LNCAP (cell line): ENCODE measurements around the gene C2.

Source experiments
- TF ChIP-seq, protein P1 (sequence below): fragments of 450-650 bp; IDR thresholded peaks from 2 replicates; pipeline ENCODE4 v1.5.1; 2017; ENCODE audit warnings: mild to moderate bottlenecking

C2 gene

DNA sequence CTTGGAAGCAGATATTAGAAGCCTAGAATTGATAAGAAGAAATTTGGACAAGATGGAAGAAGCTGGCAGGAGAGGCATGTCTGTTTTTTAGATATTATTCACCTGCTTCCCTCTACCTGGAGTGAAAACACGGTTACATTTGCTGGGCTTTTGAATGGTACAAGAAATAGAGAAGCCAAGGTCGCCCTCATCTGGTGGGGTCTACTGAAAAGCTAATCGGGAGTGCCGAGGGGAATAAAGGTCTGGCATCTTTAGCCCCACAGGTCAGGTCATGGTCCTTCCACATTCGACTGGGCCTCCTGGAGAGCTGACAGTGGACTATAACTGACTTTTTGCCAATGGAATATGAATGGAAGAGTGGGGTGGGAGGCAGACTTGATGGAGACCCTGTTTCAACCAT is 4.6 kb upstream of the C2 start:
- TF ChIP-seq, protein P1, sequence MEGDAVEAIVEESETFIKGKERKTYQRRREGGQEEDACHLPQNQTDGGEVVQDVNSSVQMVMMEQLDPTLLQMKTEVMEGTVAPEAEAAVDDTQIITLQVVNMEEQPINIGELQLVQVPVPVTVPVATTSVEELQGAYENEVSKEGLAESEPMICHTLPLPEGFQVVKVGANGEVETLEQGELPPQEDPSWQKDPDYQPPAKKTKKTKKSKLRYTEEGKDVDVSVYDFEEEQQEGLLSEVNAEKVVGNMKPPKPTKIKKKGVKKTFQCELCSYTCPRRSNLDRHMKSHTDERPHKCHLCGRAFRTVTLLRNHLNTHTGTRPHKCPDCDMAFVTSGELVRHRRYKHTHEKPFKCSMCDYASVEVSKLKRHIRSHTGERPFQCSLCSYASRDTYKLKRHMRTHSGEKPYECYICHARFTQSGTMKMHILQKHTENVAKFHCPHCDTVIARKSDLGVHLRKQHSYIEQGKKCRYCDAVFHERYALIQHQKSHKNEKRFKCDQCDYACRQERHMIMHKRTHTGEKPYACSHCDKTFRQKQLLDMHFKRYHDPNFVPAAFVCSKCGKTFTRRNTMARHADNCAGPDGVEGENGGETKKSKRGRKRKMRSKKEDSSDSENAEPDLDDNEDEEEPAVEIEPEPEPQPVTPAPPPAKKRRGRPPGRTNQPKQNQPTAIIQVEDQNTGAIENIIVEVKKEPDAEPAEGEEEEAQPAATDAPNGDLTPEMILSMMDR, result no peak

- TF ChIP-seq, protein P1, result no peak
Measured at GRCh38 chr6:31927863-31928671, 550 bp downstream of the C2 start.

- TF ChIP-seq, protein P1, result no peak
Measured at GRCh38 chr6:31928672-31928939, 1.1 kb downstream of the C2 start.

DNA sequence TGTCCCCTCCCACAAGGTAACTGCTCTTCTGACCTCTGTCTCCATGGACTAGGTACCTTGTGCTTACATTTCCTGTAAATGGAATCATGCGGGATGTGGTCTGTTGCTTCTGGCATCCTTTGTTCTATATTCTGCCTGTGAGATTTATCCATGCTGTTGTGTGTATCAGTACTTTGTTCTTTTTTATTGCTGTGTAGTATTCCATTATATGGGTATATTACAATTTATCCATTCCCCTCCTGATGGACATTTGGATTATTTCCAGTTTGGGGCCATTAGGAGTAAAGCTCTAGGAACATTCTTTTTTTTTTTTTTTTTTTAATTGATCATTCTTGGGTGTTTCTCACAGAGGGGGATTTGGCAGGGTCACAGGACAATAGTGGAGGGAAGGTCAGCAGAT is 3.4 kb downstream of the C2 start:
- TF ChIP-seq, protein P1, result no peak

DNA sequence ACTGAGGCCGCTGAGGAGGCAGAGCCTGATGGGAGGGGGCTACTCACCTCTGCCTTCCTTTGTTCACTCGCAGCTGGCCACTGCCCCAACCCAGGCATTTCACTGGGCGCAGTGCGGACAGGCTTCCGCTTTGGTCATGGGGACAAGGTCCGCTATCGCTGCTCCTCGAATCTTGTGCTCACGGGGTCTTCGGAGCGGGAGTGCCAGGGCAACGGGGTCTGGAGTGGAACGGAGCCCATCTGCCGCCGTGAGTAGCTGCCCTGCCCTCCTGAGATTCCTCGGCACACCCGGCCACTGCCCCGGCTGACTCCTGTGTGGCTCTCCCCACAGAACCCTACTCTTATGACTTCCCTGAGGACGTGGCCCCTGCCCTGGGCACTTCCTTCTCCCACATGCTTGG is 6.0 kb downstream of the C2 start:
- TF ChIP-seq, protein P1, result no peak

GRCh38 chr6:31935021-31935420 is 7.5 kb downstream of the C2 start:
- TF ChIP-seq, protein P1, result no peak

GRCh38 chr6:31935823-31936222 is 8.3 kb downstream of the C2 start:
- TF ChIP-seq, protein P1, result no peak

GRCh38 chr6:31940256-31940664 is 12.7 kb downstream of the C2 start:
- TF ChIP-seq, protein P1, result no peak
